GM06990 (cell line): ENCODE results near the gene NRXN2.

Experiments
- DNase-seq: peaks from one replicate; pipeline ENCODE4 v3.0.0-alpha.2; 2011; ENCODE audit not compliant: insufficient read length; ENCODE audit errors: extremely low read depth
- H3K27me3 ChIP-seq: replicated peaks from 2 replicates; pipeline ENCODE4 v1.6.0; 2011; ENCODE audit warnings: low read length; ENCODE audit not compliant: control insufficient read depth, insufficient read depth
- H3K36me3 ChIP-seq: 2 replicates; pipeline ENCODE4 v1.5.1; 2011; ENCODE audit warnings: low read length; ENCODE audit not compliant: control insufficient read depth, insufficient read depth
- H3K4me3 ChIP-seq: replicated peaks from 2 replicates; pipeline ENCODE4 v1.5.1; 2011; ENCODE audit warnings: low read depth, mild to moderate bottlenecking, control low read depth, low read length
- TF ChIP-seq, protein P1 (sequence below): IDR thresholded peaks from 2 replicates; pipeline ENCODE4 v1.5.1; 2011; ENCODE audit warnings: low read length, control low read depth, mild to moderate bottlenecking, inconsistent platforms; ENCODE audit not compliant: insufficient read depth, poor library complexity, severe bottlenecking

The NRXN2 gene

DNA sequence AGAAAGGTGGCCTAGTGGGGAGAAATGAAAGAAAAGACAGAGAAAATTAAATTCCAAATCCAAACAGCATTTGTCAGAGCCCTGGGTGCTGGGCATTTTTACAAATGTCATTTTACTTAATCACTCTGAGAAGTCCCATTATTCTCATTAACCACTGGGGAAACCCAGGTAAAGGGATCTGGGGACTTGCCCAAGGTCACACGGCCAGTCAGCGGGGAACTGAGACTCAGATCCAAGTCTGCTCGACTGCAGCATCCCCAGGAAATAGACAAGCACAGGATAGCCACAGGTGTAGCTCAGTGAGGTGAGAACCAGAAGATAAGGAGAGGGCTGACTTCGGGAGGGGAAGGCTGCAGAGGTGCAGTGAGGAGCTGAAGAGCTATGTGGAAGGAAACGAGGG is 7.9 kb downstream of the NRXN2 start:
- H3K36me3 ChIP-seq, result no peaks in the 10 kb centered on the region
- no peaks in the 10 kb centered on the region; the same call in none of the 2 replicates for H3K27me3 ChIP-seq
- H3K4me3 ChIP-seq, result no peak overlapping the region
- no peak for DNase-seq
- TF ChIP-seq, protein P1, sequence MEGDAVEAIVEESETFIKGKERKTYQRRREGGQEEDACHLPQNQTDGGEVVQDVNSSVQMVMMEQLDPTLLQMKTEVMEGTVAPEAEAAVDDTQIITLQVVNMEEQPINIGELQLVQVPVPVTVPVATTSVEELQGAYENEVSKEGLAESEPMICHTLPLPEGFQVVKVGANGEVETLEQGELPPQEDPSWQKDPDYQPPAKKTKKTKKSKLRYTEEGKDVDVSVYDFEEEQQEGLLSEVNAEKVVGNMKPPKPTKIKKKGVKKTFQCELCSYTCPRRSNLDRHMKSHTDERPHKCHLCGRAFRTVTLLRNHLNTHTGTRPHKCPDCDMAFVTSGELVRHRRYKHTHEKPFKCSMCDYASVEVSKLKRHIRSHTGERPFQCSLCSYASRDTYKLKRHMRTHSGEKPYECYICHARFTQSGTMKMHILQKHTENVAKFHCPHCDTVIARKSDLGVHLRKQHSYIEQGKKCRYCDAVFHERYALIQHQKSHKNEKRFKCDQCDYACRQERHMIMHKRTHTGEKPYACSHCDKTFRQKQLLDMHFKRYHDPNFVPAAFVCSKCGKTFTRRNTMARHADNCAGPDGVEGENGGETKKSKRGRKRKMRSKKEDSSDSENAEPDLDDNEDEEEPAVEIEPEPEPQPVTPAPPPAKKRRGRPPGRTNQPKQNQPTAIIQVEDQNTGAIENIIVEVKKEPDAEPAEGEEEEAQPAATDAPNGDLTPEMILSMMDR, result no peak

DNA sequence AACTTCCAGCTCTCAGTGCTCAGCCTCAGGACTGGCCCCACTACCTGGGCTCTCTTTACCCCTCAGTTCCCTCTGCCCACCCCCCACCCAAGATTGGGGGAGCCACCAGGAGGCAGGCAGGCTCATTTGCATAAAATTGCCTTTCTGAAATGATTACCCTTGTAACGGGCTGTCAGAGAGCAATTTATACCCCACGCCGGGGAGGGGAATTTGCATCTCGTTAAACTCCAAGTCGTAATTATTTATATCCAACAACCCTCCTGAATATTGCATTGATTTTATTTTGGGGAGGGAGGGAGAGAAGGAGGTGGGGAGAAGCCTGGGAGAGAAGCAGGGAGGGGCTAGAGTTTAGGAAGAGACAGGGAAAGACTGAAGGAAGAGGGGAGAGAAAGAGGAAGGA is 8.3 kb downstream of the NRXN2 start:
- Histone ChIP-seq H3K27me3 (no peaks in the 10 kb centered on the region; the same call in none of the 2 replicates), H3K36me3 (no peaks in the 10 kb centered on the region), H3K4me3 (no peak overlapping the region)
- no peak for DNase-seq
- TF ChIP-seq, protein P1, result no peak

DNA sequence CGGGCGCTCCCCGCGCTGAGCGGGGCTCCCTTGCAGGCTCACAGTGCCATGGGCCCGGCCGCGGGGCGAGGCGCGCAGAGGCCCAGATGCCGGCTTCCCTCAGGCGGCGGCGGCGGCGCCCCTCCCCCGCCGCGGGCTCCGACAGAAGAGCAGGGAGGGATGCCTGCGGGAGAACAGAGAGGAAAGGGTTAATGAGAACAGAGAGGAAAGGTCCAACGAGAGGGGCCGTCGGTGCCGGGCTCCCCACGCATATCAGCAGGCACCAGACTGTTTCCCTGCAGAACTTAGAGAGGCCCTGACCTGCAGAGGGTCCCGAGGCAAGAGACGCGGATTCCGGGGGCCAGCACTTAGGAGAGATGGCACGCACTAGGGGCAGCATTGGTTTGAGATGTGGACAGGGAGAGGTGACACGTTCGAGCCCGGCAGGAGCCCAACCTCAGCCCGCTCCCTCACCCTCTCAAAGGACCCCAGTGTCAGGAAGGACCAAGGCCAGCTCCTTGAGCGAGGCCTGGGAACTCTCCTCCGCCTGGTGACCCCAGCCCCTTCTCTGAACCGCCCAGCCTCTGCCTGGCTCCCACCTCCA is 9.1 kb downstream of the NRXN2 start:
- Histone ChIP-seq H3K27me3 (no peaks in the 10 kb centered on the region; the same call in none of the 2 replicates), H3K4me3 (no peak overlapping the region), H3K36me3 (no peaks in the 10 kb centered on the region)
- TF ChIP-seq, protein P1, result no peak
- DNase-seq, result no peak

DNA sequence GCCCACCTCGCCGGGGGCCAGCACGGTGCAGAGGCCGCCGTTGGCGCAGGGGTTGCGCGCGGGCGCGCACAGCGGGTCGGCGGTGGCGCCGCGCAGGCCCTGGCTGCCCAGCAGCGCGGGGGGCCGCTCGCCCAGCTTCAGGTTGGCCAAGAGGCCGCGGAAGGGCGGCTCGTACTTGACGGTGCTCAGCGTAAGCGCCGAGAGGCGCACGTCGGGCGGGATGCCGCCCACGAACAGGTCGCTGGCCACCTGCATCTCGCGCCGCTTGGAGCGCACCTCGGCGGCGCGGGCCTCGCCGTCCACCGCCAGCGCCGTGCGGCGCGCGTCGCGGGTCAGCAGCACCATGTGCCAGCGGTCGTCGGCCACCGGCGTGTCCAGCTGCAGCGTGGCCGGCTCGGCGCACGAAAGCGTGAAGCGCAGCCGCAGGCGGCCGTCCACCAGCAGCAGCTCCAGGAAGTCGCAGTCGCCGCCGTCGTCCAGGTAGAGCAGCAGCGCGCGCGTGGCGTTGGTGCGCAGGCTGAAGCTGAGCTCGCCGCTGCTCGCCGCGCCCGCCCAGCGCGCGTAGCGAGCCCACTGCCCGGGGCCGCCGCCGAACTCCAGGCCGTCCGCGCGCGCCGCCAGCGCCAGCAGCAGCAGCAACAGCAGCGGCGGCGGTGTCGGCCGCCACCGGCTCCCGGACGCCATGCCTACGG is 9.8 kb downstream of the NRXN2 start:
- Histone ChIP-seq H3K27me3 (no peaks in the 10 kb centered on the region; the same call in none of the 2 replicates), H3K36me3 (no peaks in the 10 kb centered on the region), H3K4me3 (no peak overlapping the region)
- TF ChIP-seq, protein P1, result no peak
- no peak for DNase-seq

DNA sequence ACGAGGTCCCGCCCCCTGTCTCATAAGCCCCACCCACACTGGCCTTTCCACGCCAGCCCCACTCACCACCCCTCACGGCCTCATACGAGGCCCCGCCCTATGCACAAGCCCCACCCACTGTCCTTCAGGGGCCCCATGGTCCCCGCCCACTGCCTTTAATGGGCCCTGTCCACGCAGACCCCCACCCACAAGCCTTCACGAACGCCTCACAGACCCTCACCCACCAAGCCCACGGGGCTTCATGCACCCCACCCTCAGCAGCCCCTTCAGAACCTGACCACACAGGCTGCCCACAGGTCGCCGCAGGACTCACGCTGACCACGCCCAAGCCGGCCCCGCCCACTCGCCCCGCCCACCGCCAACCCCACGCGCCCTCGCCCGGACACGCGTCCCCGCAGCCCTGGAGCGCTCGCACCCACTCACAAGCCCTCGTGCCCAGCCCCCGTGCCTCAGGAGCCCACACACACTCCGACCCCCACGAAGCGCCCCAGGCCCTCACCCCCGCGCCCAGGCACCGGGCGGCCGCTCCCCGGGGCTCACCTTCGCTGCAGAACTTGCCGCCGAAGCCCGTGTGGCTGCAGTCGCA is 10.5 kb downstream of the NRXN2 start:
- TF ChIP-seq, protein P1, result no peak
- no peaks in the 10 kb centered on the region; the same call in none of the 2 replicates for H3K27me3 ChIP-seq

More for the DNA sequence above, 10.5 kb downstream of the NRXN2 start:
- Histone ChIP-seq H3K36me3 (no peaks in the 10 kb centered on the region), H3K4me3 (no peak overlapping the region)
- no peak for DNase-seq
